Kidney epithelial cell (primary cell): ENCODE measurements around the gene RBMS1. TPM values are rescaled to one million over a fixed set of nuclear protein-coding genes. Genes with fewer than 3 reads are reported as not detected.

Source experiments
- DNase-seq: peaks from one replicate; pipeline ENCODE4 v3.0.0-alpha.2; 2010; ENCODE audit warnings: low read depth
- H3K27me3 ChIP-seq: 2 replicates; pipeline ENCODE4 v1.6.0; 2011; ENCODE audit warnings: low read length; ENCODE audit not compliant: control insufficient read depth, insufficient read depth
- H3K36me3 ChIP-seq: 2 replicates; pipeline ENCODE4 v1.5.1; 2011; ENCODE audit warnings: low read length; ENCODE audit not compliant: control insufficient read depth, insufficient read depth
- H3K4me3 ChIP-seq: 2 replicates; pipeline ENCODE4 v1.5.1; 2011; ENCODE audit warnings: low read depth, mild to moderate bottlenecking, control low read depth, low read length
- total RNA-seq: library from RNA; depleted of rRNA; stranded (reverse); fragments of >200 nt; gene quantifications from 2 replicates; pipeline ENCODE4 v1.2.3, GENCODE V29; 2015
- TF ChIP-seq, protein P1 (sequence below): IDR thresholded peaks from 2 replicates; pipeline ENCODE4 v1.5.1; 2011; ENCODE audit warnings: mild to moderate bottlenecking, moderate library complexity, low read length, control low read depth, inconsistent platforms; ENCODE audit not compliant: insufficient read depth, poor library complexity, severe bottlenecking

RBMS1 gene
- total RNA-seq, 1 donor from 2014 or later: 52.5 TPM

DNA sequence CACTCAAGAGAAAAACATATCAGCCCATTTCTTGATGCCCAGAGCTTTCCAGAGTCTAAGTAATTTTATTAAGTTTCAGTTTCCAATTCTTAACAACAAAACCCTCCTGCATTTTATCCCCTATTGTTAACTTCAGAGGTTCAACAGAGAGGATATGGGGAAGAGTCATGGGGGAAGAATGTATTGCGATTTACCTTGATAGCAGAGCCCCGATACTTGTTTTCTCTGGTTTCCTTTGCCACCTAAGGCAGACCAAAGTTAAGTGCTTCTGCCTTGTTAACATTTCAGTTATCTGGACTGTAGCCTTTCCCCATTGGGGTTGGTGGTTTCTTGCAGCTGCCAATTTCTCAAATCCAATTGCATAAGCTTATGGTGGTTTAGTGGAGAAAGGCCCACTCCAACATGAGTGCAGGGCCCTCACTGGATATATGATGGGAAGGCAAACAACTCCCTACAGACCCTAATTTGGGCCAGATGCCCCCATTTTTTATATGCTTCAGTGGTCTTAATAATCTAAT is 211.5 kb downstream of the RBMS1 start:
- H3K4me3 ChIP-seq: no peak overlapping the region
- TF ChIP-seq, protein P1, sequence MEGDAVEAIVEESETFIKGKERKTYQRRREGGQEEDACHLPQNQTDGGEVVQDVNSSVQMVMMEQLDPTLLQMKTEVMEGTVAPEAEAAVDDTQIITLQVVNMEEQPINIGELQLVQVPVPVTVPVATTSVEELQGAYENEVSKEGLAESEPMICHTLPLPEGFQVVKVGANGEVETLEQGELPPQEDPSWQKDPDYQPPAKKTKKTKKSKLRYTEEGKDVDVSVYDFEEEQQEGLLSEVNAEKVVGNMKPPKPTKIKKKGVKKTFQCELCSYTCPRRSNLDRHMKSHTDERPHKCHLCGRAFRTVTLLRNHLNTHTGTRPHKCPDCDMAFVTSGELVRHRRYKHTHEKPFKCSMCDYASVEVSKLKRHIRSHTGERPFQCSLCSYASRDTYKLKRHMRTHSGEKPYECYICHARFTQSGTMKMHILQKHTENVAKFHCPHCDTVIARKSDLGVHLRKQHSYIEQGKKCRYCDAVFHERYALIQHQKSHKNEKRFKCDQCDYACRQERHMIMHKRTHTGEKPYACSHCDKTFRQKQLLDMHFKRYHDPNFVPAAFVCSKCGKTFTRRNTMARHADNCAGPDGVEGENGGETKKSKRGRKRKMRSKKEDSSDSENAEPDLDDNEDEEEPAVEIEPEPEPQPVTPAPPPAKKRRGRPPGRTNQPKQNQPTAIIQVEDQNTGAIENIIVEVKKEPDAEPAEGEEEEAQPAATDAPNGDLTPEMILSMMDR: no peak
- no peak for DNase-seq
- no peaks in the 10 kb centered on the region for H3K27me3 ChIP-seq
- H3K36me3 ChIP-seq: peaks cover 2% of the 10 kb centered on the region

DNA sequence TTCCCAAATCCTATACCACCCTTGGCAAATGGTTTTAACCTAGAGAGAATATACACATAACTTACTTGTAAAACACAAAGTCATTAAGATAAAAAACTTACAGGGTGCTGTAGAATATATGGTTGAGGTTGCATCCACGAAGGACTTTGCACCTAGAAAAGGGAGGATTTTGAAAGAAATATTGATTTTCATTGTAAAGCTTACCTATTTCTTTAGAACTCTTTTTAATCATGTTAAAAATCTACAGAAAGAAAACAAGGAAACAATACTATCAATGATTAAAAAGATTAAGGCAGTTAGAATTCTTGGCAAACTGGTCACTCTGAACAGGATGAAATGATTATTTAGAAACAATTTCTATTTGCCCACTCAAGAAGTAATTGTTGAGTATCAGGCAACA is 212.4 kb downstream of the RBMS1 start:
- H3K27me3 ChIP-seq: no peaks in the 10 kb centered on the region
- DNase-seq: no peak
- H3K4me3 ChIP-seq: no peak overlapping the region
- TF ChIP-seq, protein P1: no peak
- H3K36me3 ChIP-seq: peaks cover 2% of the 10 kb centered on the region

DNA sequence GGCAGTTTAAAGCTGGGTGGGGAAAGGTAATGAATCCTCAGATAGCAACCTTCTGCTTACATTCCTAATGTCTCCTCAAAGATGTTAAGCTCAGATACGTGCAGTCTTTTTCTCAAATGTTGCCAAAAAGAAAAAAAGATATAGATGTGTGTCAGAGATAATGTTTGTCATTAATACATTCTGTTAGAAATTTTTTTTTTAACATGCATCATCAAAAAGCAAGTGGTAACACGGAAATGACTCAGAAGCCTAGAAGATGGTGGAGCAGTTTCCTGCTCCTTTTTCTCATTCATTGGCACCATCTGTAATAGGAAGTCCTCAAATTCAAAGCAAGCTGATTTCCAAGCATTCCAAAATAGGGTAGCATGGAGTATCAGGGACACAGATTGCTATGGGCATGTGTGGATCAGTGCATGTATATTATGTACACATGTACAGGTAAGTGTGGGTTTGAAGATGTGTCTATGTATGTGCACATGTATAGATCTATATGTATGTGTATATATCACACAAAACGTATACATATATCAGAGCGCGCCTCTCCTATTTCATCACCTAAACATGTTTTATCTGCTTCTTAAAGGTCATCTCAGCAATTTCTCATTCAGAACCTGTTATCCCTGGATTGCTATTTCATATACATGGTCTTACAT is 213.7 kb downstream of the RBMS1 start:
- Histone ChIP-seq H3K27me3 (no peaks in the 10 kb centered on the region), H3K4me3 (no peak overlapping the region), H3K36me3 (peaks cover 2% of the 10 kb centered on the region)
- TF ChIP-seq, protein P1: no peak
- no peak for DNase-seq

DNA sequence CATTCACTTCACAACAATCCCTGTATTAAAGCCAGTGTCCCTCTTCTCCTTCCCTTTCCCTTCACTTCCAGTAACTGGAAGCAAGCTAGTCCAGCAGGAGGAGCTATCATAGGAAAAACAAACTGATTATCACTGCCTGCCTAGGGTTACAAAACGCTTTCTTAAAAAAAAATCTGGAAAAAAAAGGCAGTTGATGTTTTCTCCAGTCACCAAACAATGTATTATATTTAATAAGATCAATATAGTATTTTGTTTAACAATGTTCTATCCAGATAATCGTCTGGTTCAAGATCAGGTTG is 214.8 kb downstream of the RBMS1 start:
- Histone ChIP-seq H3K4me3 (no peak overlapping the region), H3K27me3 (no peaks in the 10 kb centered on the region), H3K36me3 (no peaks in the 10 kb centered on the region)
- TF ChIP-seq, protein P1: peak; percentile 55
- no peak for DNase-seq

DNA sequence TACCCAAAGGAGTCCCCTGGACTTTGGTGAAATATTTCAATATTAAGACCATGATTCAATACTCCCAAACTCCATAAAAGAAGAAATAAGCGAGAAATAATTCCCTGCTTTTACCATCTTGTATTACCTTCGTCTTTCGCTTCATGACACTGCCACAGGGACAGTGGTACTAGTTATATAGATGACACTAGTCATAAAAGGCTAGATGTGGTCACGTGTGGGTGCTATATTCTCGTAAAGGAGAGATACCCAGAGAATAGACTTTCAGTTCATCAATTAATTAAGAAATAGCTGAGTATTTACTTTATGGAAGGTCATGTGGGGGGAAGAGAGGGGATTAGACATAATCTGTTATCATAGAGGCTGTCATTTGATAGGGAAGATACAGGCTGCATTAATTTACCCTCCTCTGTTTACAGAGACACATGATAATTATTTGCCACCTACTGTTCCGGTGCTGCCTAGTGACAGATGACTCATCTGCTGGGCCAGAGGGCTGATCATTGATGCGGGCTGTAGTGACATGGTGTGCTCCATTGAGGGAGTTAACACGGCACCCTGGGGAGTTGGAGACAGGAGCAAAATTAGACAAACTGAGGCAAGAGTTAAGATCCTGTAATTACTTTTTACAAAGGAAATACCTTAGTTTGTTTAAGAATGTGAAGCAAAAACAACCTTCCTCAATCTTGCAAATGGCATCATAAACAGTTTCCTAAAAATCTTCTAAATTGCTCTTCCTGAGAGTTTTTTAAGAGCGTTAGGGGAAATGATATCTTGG is 215.3 kb downstream of the RBMS1 start:
- TF ChIP-seq, protein P1: no peak
- Histone ChIP-seq H3K36me3 (no peaks in the 10 kb centered on the region), H3K27me3 (no peaks in the 10 kb centered on the region), H3K4me3 (no peak overlapping the region)
- DNase-seq: no peak
